K562 (cell line): Measurements from ENCODE around the gene BRD7.

ENCODE experiments used
- TAF15 ChIP-seq: fragments of 200-400 bp; formaldehyde crosslinking; IDR thresholded peaks from 2 replicates; pipeline ENCODE4 v1.6.1; 2017; ENCODE audit warnings: mild to moderate bottlenecking, low read depth, low read length, moderate library complexity
- ZNF24 ChIP-seq: fragments of 450-650 bp; IDR thresholded peaks from 2 replicates; pipeline ENCODE4 v1.6.1; 2016

GRCh38 chr16:50331570-50331969, 37.2 kb downstream of the BRD7 start:
- TF ChIP-seq ZNF24, result no peak
- TF ChIP-seq TAF15, result no peak
